PC-3 (cell line): Measurements from ENCODE around the gene BPI. TPM values are rescaled to one million over a fixed set of nuclear protein-coding genes. Genes with fewer than 3 reads are reported as not detected.

Source experiments
- ATAC-seq: fragments of 200-7000 bp; cut with Tn5 transposase; 2 replicates; pipeline ENCODE4 v1.9.1; 2020; ENCODE audit warnings: mild to moderate bottlenecking, moderate library complexity
- BruUV-seq: library from RNA; stranded (reverse); fragments of 400-500 nt; replicated peaks from 2 replicates; lab custom pipeline; 2021; lab: Mats Ljungman, UMichigan
- CTCF ChIA-PET: fragments of 300-600 bp; sonication (Branson Sonifier 250); formaldehyde crosslinking; loops from one replicate; lab custom pipeline; 2022; ENCODE audit warnings: antibody characterized with exemption; lab: Charles Lee
- POLR2A ChIA-PET: fragments of 300-600 bp; sonication (Branson Sonifier 250); formaldehyde crosslinking; loops from one replicate; lab custom pipeline; 2022; ENCODE audit warnings: antibody characterized with exemption; ENCODE audit not compliant: unreplicated experiment; lab: Charles Lee
- DNase-seq: peaks from one replicate; pipeline ENCODE4 v3.0.0-alpha.2; 2015
- H2AFZ ChIP-seq: fragments of 300-600 bp; sonication (generic); 2 replicates; pipeline ENCODE4 v1.6.0; 2016; ENCODE audit warnings: antibody characterized with exemption, low read length
- H3F3A ChIP-seq: fragments of 300-600 bp; sonication (generic); one replicate; pipeline ENCODE4 v1.6.0; 2017; ENCODE audit warnings: antibody characterized with exemption, low read length, control low read depth, mild to moderate bottlenecking; ENCODE audit not compliant: unreplicated experiment
- H3K27ac ChIP-seq: fragments of 300-600 bp; sonication (generic); 2 replicates; pipeline ENCODE4 v1.5.1; 2016; ENCODE audit warnings: mild to moderate bottlenecking, low read length
- H3K27me3 ChIP-seq: fragments of 300-600 bp; sonication (generic); 2 replicates; pipeline ENCODE4 v1.6.1; 2016; ENCODE audit warnings: low read length, mixed read lengths
- H3K36me3 ChIP-seq: fragments of 300-600 bp; sonication (generic); 2 replicates; pipeline ENCODE4 v1.6.1; 2016; ENCODE audit warnings: low read depth, mixed run types, low read length, mixed read lengths
- H3K4me1 ChIP-seq: fragments of 300-600 bp; sonication (generic); 2 replicates; pipeline ENCODE4 v1.5.1; 2016; ENCODE audit warnings: low read length; ENCODE audit not compliant: insufficient read depth
- H3K4me2 ChIP-seq: fragments of 300-600 bp; sonication (generic); 2 replicates; pipeline ENCODE4 v1.6.0; 2016; ENCODE audit warnings: low read length
- H3K4me3 ChIP-seq: fragments of 300-600 bp; sonication (generic); 2 replicates; pipeline ENCODE4 v1.5.1; 2016; ENCODE audit warnings: mild to moderate bottlenecking, low read length, mixed read lengths
- H3K79me2 ChIP-seq: fragments of 300-600 bp; sonication (generic); 2 replicates; pipeline ENCODE4 v1.6.1; 2017; ENCODE audit warnings: low read length, mixed read lengths
- H3K9ac ChIP-seq: fragments of 300-600 bp; sonication (generic); 2 replicates; pipeline ENCODE4 v1.6.0; 2016; ENCODE audit warnings: mild to moderate bottlenecking, low read length
- H3K9me2 ChIP-seq: fragments of 300-600 bp; sonication (generic); replicated peaks from 2 replicates; pipeline ENCODE4 v1.6.1; 2016; ENCODE audit warnings: mixed run types, low read length, mixed read lengths
- H3K9me3 ChIP-seq: fragments of 300-600 bp; sonication (generic); 2 replicates; pipeline ENCODE4 v1.6.1; 2016; ENCODE audit warnings: low read length, mixed read lengths
- H4K20me1 ChIP-seq: fragments of 300-600 bp; sonication (generic); 2 replicates; pipeline ENCODE4 v1.6.1; 2016; ENCODE audit warnings: low read length, mixed read lengths
- EZH2 ChIP-seq: fragments of 300-600 bp; sonication (generic); IDR thresholded peaks from one replicate; pipeline ENCODE4 v1.6.1; 2017; ENCODE audit warnings: antibody characterized with exemption, mild to moderate bottlenecking, low read length; ENCODE audit not compliant: unreplicated experiment
- EZH2phosphoT487 ChIP-seq: fragments of 300-600 bp; sonication (generic); IDR thresholded peaks from 2 replicates; pipeline ENCODE4 v1.6.1; 2018; ENCODE audit warnings: mild to moderate bottlenecking, antibody characterized with exemption, low read length, borderline replicate concordance
- intact Hi-C: fragments of 100-400 bp; cut with micrococcal nuclease; formaldehyde crosslinking; loops from 2 replicates; pipeline ENCODE4 v1.9.0; 2023
- total RNA-seq: library from RNA; depleted of rRNA; stranded (reverse); fragments of >200 nt; gene quantifications from 2 replicates; pipeline ENCODE4 v1.2.3, GENCODE V29; 2014
- TF ChIP-seq, protein P1 (sequence below): fragments of 300-600 bp; sonication (generic); conservative IDR thresholded peaks from 2 replicates; pipeline ENCODE4 v1.5.1; 2017; ENCODE audit warnings: antibody characterized with exemption, low read depth, mild to moderate bottlenecking, low read length

Gene BPI
- total RNA-seq, 1 experiment from 2014 or later: not detected

DNA sequence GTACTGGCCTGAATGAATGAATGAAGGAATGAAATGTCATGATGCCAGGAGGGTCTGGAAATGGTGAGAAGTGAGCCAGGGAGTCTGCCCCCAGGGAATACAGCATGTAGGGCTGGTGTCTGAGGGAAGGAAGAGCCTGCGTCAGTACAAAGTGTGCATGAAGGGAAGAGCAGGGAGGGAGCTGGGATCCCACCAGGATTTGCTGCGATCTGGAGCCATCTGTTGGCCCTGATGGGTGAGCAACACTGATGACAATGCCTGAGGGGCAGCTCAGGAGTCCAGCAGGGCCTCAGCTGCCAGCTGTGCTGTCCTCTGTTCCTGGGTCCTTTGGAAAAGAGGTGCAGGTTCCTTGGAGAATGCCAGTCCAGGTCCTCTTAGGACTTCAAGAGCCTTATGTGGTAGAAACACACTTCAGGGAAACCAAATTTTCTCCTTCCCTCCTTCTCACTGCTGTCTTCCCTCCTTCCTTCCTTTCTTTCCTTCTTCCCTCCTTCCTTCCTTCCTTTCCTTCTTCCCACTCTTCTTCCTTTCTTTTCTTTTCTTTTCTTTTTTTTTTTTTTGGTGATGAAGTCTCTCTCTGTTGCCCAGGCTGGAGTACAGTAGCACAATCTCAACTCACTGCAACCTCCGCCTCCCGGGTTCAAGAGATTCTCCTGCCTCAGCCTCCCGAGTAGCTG is 11.5 kb downstream of the BPI start:
- H3K27me3 ChIP-seq: no peaks in the 10 kb centered on the region
- no peak overlapping the region for H3K4me2 ChIP-seq
- 0 out of 2 replicates have a peak, but pooled peaks cover 3% of the 10 kb centered on the region for H3K9me2 ChIP-seq
- CTCF ChIA-PET: interaction anchor here (0.6 to 0.7 kb wide), 2 partner anchors 86 to 87 kb away, joined by 3 to 4 read pairs; no protein-coding TSS in a partner anchor
- no peaks in the 10 kb centered on the region for H3K36me3 ChIP-seq
- H3K9me3 ChIP-seq: no peaks in the 10 kb centered on the region; the same call in 1 of the 2 replicates
- no peak overlapping the region for H2AFZ ChIP-seq
- no TSS peak for BruUV-seq
- POLR2A ChIA-PET: no interaction called here
- H3K79me2 ChIP-seq: no peaks in the 10 kb centered on the region
- H4K20me1 ChIP-seq: no peaks in the 10 kb centered on the region
- no peaks in the 10 kb centered on the region for H3F3A ChIP-seq
- no peaks in the 10 kb centered on the region for H3K4me1 ChIP-seq
- H3K4me3 ChIP-seq: no peak overlapping the region
- DNase-seq: peak; percentile 19
- H3K27ac ChIP-seq: no peak overlapping the region
- peak; percentile 37; the same call in 1 of the 2 replicates for ATAC-seq
- H3K9ac ChIP-seq: no peak overlapping the region
- intact Hi-C loops: loop anchor here (2.0 kb wide), 1 partner anchor 87 kb away; no protein-coding TSS in a partner anchor
- TF ChIP-seq EZH2: no peak
- TF ChIP-seq, protein P1, sequence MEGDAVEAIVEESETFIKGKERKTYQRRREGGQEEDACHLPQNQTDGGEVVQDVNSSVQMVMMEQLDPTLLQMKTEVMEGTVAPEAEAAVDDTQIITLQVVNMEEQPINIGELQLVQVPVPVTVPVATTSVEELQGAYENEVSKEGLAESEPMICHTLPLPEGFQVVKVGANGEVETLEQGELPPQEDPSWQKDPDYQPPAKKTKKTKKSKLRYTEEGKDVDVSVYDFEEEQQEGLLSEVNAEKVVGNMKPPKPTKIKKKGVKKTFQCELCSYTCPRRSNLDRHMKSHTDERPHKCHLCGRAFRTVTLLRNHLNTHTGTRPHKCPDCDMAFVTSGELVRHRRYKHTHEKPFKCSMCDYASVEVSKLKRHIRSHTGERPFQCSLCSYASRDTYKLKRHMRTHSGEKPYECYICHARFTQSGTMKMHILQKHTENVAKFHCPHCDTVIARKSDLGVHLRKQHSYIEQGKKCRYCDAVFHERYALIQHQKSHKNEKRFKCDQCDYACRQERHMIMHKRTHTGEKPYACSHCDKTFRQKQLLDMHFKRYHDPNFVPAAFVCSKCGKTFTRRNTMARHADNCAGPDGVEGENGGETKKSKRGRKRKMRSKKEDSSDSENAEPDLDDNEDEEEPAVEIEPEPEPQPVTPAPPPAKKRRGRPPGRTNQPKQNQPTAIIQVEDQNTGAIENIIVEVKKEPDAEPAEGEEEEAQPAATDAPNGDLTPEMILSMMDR: 0 out of 2 replicates have a peak, but pooled peaks have one; percentile 23
- TF ChIP-seq EZH2phosphoT487: no peak

DNA sequence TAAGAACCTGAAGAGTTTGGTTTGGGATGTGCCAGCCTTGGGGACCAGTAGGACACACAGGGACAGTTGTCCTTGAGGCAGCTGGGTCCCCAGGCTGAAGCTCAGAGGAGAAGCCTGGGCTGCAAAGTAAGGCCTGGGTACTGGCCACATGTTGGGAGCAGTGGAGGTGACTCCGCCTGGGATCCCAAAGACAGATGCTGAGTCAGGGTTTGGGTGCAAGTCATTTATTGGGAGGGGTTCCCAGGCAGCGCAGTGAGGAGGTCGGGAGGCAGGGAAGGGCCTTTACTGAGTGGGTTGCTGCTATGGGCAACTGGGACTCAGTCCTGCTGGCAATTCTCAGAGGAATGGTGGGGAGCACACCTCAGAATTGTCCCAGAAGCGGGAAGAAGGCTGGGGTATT is 12.4 kb downstream of the BPI start:
- Histone ChIP-seq H3F3A (no peaks in the 10 kb centered on the region), H2AFZ (no peak overlapping the region), H3K9ac (no peak overlapping the region), H3K27me3 (no peaks in the 10 kb centered on the region), H3K36me3 (no peaks in the 10 kb centered on the region), H3K79me2 (no peaks in the 10 kb centered on the region), H3K4me2 (no peak overlapping the region), H3K4me1 (no peaks in the 10 kb centered on the region), H3K27ac (no peak overlapping the region), H4K20me1 (no peaks in the 10 kb centered on the region), H3K4me3 (no peak overlapping the region), H3K9me3 (no peaks in the 10 kb centered on the region; the same call in 1 of the 2 replicates), H3K9me2 (0 out of 2 replicates have a peak, but pooled peaks cover 3% of the 10 kb centered on the region)
- no TSS peak for BruUV-seq
- ChIA-PET POLR2A (no interaction called here), CTCF (no interaction called here)
- no peak for ATAC-seq
- no peak for DNase-seq
- TF ChIP-seq, protein P1: no peak
- TF ChIP-seq EZH2 (no peak), EZH2phosphoT487 (no peak)
- intact Hi-C loops: no loop called here

DNA sequence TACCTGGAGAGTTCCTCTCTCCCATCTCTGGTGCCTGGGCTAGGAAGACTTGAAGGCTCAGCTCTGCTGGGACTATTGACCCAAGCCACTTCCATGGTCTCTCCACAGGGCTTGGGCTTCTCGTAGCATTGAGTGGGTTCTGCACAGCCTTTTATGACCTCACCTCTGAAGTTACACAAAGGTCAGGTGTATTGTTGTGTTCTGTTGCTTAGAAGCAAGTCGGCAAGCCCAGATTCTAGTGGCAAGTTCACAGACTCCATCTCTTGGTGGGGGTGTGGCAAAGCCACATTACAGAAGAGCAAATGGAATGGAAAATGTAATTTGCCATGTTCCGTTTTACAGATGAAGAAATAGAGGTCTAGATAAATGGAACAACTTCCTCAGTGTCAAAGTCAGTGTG is 13.5 kb downstream of the BPI start:
- ChIA-PET POLR2A (no interaction called here), CTCF (no interaction called here)
- intact Hi-C loops: no loop called here
- Histone ChIP-seq H3K9me3 (no peaks in the 10 kb centered on the region; the same call in 1 of the 2 replicates), H2AFZ (no peak overlapping the region), H3K79me2 (no peaks in the 10 kb centered on the region), H3K9me2 (0 out of 2 replicates have a peak, but pooled peaks cover 3% of the 10 kb centered on the region), H3K4me1 (no peaks in the 10 kb centered on the region), H3K4me2 (no peak overlapping the region), H3K9ac (no peak overlapping the region), H3K27ac (no peak overlapping the region), H3K36me3 (no peaks in the 10 kb centered on the region), H3F3A (no peaks in the 10 kb centered on the region), H3K4me3 (no peak overlapping the region), H4K20me1 (no peaks in the 10 kb centered on the region), H3K27me3 (no peaks in the 10 kb centered on the region)
- no peak for TF ChIP-seq EZH2phosphoT487
- TF ChIP-seq, protein P1: no peak
- no peak for TF ChIP-seq EZH2
- ATAC-seq: no peak
- BruUV-seq: no TSS peak
- no peak for DNase-seq
